Femur (tissue), 1 donor: ENCODE data around the gene CTCFL.
A peak's percentile ranks its signal among the peaks of the same experiment; 100 is the strongest.

Experiments used
- DNase-seq: peaks from one replicate; pipeline ENCODE4 v3.0.0-alpha.2; 2017

CTCFL gene

GRCh38 chr20:57461726-57462125, 63.2 kb downstream of the CTCFL start:
- DNase-seq: no peak

- no peak for DNase-seq
These were observed 64.0 kb downstream of the CTCFL start for GRCh38 chr20:57460781-57461465.

- no peak for DNase-seq
These were observed 65.0 kb downstream of the CTCFL start for GRCh38 chr20:57459897-57460296.

- DNase-seq: no peak
These were observed 65.7 kb downstream of the CTCFL start for GRCh38 chr20:57459278-57459677.

DNA sequence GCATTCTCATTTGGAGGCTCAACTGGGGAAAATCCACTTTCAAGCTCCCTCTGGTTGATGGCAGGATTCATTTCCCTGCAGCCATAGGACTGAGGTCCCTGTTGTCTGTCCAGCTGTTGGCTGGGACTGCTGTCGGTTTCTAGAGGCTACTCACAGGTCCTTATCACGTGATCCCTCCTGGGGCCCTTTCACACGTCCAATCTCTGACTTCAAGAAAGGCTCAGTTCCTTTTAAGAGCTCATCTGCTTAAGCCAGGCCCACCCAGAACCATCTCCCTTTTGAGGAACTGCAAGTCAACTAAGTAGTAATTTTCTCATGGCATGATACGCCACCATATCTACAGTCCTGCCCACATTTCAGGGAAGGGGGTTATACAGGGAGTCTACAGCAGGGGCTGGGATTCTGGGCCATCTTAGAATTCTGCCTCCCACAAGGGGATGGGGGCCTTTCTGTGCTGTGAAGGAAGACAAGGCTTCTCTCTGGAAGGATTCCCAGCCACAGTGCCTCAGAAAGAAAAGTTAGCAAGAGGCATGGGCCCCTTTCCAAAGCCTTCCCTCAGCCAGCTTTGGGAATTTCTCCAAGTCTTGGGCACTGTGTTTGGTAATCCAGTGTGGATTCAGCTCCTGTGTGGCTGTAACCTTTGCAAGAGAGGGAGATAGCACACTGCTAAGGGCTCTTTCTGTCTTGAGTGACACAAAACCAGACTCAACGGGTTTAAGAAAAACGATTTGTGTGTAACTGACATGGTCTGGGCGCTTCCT, 66.4 kb downstream of the CTCFL start:
- peak; percentile 44 for DNase-seq

GRCh38 chr20:57457243-57458095, 67.5 kb downstream of the CTCFL start:
- no peak for DNase-seq

DNA sequence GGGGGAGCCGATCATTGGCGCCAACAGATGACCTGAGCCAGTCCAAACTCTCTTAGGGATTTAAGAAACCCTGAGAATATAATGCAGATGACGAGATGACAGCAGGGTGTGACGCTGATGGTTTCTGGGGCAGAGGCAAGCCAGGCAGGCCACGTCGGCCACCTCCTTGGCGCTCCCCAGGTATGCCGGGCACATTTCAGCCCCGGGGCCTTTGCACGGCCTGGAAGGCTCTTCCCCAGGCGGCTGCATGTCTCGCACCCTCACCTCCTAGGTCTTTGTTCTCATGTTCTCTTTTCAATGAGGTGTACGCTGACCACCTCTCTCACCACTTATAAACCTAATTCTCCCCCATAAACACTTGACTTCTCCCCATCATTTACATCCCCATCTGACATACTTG, 68.8 kb downstream of the CTCFL start:
- no peak for DNase-seq

DNA sequence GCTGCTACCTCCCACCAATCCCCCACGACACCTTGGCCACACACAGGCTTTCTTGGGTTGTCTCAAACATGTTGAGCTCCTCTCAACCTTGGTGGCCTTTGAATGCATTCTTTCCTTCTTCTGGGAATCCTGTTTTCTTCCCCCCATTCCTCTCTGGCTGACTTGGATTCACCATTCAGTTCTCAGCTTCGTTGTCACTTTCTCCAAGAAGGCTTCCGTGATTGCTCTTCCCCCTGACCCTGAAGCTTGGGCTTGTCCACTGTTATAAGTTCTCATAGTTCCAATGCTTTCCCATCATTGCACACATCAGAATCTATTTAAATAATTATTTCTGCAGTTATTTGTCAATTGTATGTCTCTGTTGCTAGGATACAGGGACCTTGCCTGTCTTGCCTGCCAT, 69.6 kb downstream of the CTCFL start:
- no peak for DNase-seq

- DNase-seq: no peak
These were observed 72.9 kb downstream of the CTCFL start for GRCh38 chr20:57451795-57452661.

- no peak for DNase-seq
These were observed 73.5 kb downstream of the CTCFL start for GRCh38 chr20:57451431-57451794.

- DNase-seq: no peak
These were observed 74.0 kb downstream of the CTCFL start for GRCh38 chr20:57450931-57451330.

GRCh38 chr20:57450419-57450818, 74.5 kb downstream of the CTCFL start:
- DNase-seq: peak; percentile 78

DNA sequence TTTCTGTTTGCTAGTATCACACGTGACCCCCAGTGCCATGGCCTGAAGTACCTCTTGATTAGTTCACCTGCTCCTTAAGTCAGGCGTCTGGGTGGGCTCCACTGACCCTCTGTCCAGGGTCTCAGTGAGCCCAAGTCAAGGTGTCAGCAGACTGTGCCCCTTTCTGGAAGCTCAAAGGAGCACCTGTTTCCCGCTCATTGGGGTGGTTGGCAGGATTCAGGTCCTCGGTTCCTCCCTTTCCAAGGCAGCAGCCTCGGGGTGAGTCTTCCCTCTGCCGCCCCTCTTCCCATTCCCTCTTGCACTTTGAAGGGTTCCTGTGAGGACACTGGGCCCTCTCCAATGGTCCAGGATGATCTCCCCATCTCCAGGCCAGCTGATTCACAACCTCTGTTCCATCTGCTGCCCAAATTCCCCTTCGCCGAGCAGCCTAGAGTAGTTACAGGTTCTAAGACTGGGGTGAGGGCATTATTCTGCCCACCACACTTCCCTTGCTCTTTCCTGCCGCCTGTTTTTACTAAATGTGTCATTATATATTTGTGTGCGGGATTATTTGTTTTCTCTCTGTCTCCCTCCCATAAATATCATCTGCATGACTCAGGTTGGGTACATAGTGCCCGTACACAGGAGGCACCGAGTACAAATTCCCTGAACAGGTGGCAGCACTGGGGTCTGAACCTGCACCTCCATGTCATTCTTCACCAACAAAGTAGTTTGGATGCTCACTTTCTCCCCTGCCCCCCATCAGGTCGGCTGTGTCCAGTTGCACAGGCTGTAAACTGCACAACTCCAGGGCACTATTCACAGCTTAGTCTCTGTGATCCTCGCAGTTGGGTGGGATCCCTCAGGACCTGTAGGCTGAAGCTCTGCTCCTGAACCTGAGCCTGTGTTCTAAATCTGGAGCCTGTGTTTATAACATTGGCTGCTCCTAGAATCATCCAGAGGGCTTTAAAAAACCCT, 75.3 kb downstream of the CTCFL start:
- no peak for DNase-seq

GRCh38 chr20:57448764-57449354, 76.1 kb downstream of the CTCFL start:
- DNase-seq: no peak
